OCI-LY3 (cell line): ENCODE data around the gene DPP6.

Experiments used
- H2AFZ ChIP-seq: fragments of 200-600, 300-600 bp; shearing (Covaris generic); 2 replicates; pipeline ENCODE4 v1.6.0; 2014; ENCODE audit warnings: antibody characterized with exemption, low read depth, low read length
- H3K27ac ChIP-seq: fragments of 200-600, 300-600 bp; sonication (generic); 2 replicates; pipeline ENCODE4 v1.5.1; 2014; ENCODE audit warnings: mild to moderate bottlenecking, low read length, moderate library complexity, mixed read lengths
- H3K27me3 ChIP-seq: fragments of 200-600, 300-600 bp; sonication (generic); 2 replicates; pipeline ENCODE4 v1.6.1; 2014; ENCODE audit warnings: low read depth, low read length, mixed read lengths
- H3K36me3 ChIP-seq: fragments of 200-600, 300-600 bp; sonication (generic); replicated peaks from 2 replicates; pipeline ENCODE3; 2014; ENCODE audit warnings: low read depth, low read length, mixed read lengths
- H3K4me1 ChIP-seq: fragments of 300-600, 200-600 bp; sonication (generic); 2 replicates; pipeline ENCODE4 v1.6.1; 2014; ENCODE audit warnings: low read length, mixed read lengths
- H3K4me2 ChIP-seq: fragments of 200-600, 300-600 bp; sonication (generic); 2 replicates; pipeline ENCODE4 v1.6.1; 2014; ENCODE audit warnings: low read length, mixed read lengths
- H3K4me3 ChIP-seq: fragments of 300-600, 200-600 bp; sonication (generic); 2 replicates; pipeline ENCODE4 v1.5.1; 2014; ENCODE audit warnings: antibody characterized with exemption, mild to moderate bottlenecking, low read length, moderate library complexity
- H3K79me2 ChIP-seq: fragments of 300-600, 200-600 bp; shearing (Covaris generic); 2 replicates; pipeline ENCODE4 v1.6.1; 2014; ENCODE audit warnings: mild to moderate bottlenecking, low read length, mixed read lengths
- H3K9ac ChIP-seq: fragments of 300-600, 200-600 bp; shearing (Covaris generic); 2 replicates; pipeline ENCODE4 v1.6.0; 2014; ENCODE audit warnings: mild to moderate bottlenecking, low read length, moderate library complexity
- H3K9me3 ChIP-seq: fragments of 200-600, 300-600 bp; shearing (Covaris generic); 2 replicates; pipeline ENCODE4 v1.6.1; 2014; ENCODE audit warnings: low read length, mixed read lengths; ENCODE audit not compliant: insufficient read depth
- H4K20me1 ChIP-seq: fragments of 200-600, 300-600 bp; sonication (generic); 2 replicates; pipeline ENCODE4 v1.6.1; 2016; ENCODE audit warnings: low read length, mixed read lengths; ENCODE audit not compliant: insufficient read depth
- EZH2phosphoT487 ChIP-seq: fragments of 200-600 bp; shearing (Covaris generic); IDR thresholded peaks from 2 replicates; pipeline ENCODE4 v1.6.1; 2018; ENCODE audit warnings: antibody characterized with exemption, mixed run types, low read depth
- TF ChIP-seq, protein P1 (sequence below): fragments of 200-600, 300-600 bp; sonication (generic); IDR thresholded peaks from 2 replicates; pipeline ENCODE4 v1.5.1; 2014; ENCODE audit warnings: antibody characterized with exemption, low read length, low read depth

Gene DPP6

DNA sequence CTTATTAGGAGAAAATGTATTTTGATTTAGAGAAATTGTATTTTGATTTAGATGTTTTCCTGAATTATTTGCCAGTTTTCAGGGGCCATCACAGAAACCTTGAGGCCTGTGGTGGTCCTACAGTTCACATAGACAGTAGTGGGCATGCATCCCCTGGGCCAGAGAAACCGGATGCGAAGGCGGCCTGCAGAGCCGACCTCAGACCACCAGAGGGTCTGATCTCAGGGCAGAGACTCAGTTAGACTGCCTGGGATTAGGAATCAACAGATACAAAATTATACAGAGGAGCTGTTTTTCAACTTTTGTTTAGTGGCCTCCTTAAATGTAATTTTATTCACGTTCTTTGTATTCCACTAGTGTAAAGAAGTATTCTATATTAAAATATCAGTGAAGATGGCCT, 792.3 kb downstream of the DPP6 start:
- peaks cover 58% of the 10 kb centered on the region for H3K27me3 ChIP-seq
- no peak overlapping the region for H3K4me2 ChIP-seq
- no peaks in the 10 kb centered on the region for H3K9me3 ChIP-seq
- H4K20me1 ChIP-seq: no peaks in the 10 kb centered on the region
- H2AFZ ChIP-seq: no peak overlapping the region
- no peaks in the 10 kb centered on the region for H3K79me2 ChIP-seq
- peaks cover 12% of the 10 kb centered on the region for H3K4me1 ChIP-seq
- TF ChIP-seq EZH2phosphoT487: no peak
- TF ChIP-seq, protein P1, sequence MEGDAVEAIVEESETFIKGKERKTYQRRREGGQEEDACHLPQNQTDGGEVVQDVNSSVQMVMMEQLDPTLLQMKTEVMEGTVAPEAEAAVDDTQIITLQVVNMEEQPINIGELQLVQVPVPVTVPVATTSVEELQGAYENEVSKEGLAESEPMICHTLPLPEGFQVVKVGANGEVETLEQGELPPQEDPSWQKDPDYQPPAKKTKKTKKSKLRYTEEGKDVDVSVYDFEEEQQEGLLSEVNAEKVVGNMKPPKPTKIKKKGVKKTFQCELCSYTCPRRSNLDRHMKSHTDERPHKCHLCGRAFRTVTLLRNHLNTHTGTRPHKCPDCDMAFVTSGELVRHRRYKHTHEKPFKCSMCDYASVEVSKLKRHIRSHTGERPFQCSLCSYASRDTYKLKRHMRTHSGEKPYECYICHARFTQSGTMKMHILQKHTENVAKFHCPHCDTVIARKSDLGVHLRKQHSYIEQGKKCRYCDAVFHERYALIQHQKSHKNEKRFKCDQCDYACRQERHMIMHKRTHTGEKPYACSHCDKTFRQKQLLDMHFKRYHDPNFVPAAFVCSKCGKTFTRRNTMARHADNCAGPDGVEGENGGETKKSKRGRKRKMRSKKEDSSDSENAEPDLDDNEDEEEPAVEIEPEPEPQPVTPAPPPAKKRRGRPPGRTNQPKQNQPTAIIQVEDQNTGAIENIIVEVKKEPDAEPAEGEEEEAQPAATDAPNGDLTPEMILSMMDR: no peak
- no peak overlapping the region for H3K4me3 ChIP-seq
- no peak overlapping the region for H3K27ac ChIP-seq
- no peak overlapping the region for H3K9ac ChIP-seq
- peaks cover 2% of the 10 kb centered on the region for H3K36me3 ChIP-seq

DNA sequence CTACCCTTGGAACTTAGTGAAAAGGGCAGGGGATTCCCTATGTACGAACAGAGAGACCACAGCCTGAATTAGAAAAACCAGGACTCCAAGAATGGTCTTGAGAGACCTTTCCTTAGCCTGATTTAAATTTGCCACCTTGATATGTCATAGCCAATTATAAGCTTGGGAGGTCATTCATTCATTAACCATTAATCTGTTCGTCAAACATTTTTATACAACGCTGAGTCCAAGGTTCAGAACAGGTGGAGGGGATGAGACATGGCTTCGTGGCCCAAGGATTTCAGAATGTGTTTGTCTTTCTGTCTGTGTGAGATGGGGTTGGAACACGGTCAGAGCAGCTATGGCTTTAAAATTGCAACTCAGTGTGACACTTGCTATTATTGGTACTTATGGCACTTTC, 792.8 kb downstream of the DPP6 start:
- Histone ChIP-seq H3K27me3 (peaks cover 54% of the 10 kb centered on the region), H3K27ac (no peak overlapping the region), H3K4me1 (peaks cover 12% of the 10 kb centered on the region), H3K4me2 (no peak overlapping the region), H2AFZ (no peak overlapping the region), H4K20me1 (no peaks in the 10 kb centered on the region), H3K9ac (no peak overlapping the region), H3K79me2 (no peaks in the 10 kb centered on the region), H3K9me3 (no peaks in the 10 kb centered on the region), H3K36me3 (no peaks in the 10 kb centered on the region), H3K4me3 (no peak overlapping the region)
- no peak for TF ChIP-seq EZH2phosphoT487
- TF ChIP-seq, protein P1: no peak

DNA sequence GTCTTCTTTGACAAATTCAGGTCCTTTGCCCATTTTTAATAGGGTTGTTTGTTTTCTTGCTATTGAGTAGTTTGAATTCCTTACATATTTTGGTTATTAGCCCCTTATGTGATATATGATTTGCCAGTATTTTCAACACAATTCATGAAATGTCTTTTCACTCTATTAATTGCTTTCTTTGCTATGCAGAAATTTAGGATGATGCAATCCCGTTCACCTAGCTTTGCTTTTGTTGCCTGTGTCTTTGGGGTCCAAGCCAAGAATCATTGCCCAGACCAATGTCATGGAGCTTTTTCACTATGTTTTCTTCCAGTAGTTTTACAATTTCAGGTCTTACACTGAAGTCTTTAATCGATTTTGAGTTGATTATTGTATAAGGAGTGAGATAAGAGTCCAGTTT, 796.3 kb downstream of the DPP6 start:
- H3K4me1 ChIP-seq: peaks cover 12% of the 10 kb centered on the region
- no peaks in the 10 kb centered on the region for H3K36me3 ChIP-seq
- no peak overlapping the region for H3K4me2 ChIP-seq
- H3K9ac ChIP-seq: no peak overlapping the region
- H4K20me1 ChIP-seq: no peaks in the 10 kb centered on the region
- no peak overlapping the region for H3K4me3 ChIP-seq
- H3K79me2 ChIP-seq: no peaks in the 10 kb centered on the region
- no peak overlapping the region for H2AFZ ChIP-seq
- H3K27ac ChIP-seq: no peak overlapping the region
- no peaks in the 10 kb centered on the region for H3K9me3 ChIP-seq
- peaks cover 28% of the 10 kb centered on the region for H3K27me3 ChIP-seq
- TF ChIP-seq EZH2phosphoT487: no peak
- TF ChIP-seq, protein P1: no peak

DNA sequence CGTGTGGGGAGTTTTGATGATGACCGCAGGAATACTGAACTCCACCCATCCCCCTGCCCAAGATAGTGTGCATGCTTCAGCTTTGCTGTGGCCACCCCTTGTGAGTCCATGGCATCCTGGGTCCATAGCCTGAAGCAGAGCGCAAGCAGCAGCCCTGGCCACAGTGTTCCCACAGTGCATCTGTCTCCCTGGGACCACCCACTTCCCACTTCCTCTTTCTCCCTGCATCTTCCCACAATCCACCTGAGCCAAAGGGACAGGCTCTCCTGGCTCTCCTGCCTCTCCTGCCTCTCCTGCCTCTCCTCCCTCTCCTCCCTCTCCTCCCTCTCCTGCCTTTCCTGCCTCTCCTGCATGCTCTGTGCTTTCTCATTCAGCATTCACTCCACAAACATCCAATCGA, 800.0 kb downstream of the DPP6 start:
- H4K20me1 ChIP-seq: no peaks in the 10 kb centered on the region
- no peak overlapping the region for H3K9ac ChIP-seq
- H3K4me1 ChIP-seq: no peaks in the 10 kb centered on the region
- no peaks in the 10 kb centered on the region for H3K36me3 ChIP-seq
- H3K4me3 ChIP-seq: no peak overlapping the region
- H2AFZ ChIP-seq: no peak overlapping the region
- H3K9me3 ChIP-seq: no peaks in the 10 kb centered on the region
- H3K27me3 ChIP-seq: peaks cover 20% of the 10 kb centered on the region
- no peak overlapping the region for H3K27ac ChIP-seq
- no peak overlapping the region for H3K4me2 ChIP-seq
- TF ChIP-seq EZH2phosphoT487: no peak
- TF ChIP-seq, protein P1: no peak
- H3K79me2 ChIP-seq: no peaks in the 10 kb centered on the region
